NCI-H1417 (cell line): ENCODE measurements around the gene RETNLB.

Experiments used
- DNase-seq, 3 experiments: peaks; one replicate each; lab custom pipeline; 2025; lab: John Stamatoyannopoulos, UW

The RETNLB gene

GRCh38 chr3:108757404-108757982 is at the start of gene RETNLB:
RETNLB (minus strand) TSS chr3:108757410; CDS start chr3:108757185, 225 bp downstream.
- peak; percentile 45 to 85 (median 80) for DNase-seq

- no peak for DNase-seq
Observed at GRCh38 chr3:108806316-108806715, 49.1 kb upstream of the RETNLB start.

GRCh38 chr3:108804966-108805365 is 47.8 kb upstream of the RETNLB start:
- no peak for DNase-seq

- no peak for DNase-seq
Observed at GRCh38 chr3:108804437-108804836, 47.2 kb upstream of the RETNLB start.

- no peak for DNase-seq
Observed at GRCh38 chr3:108791473-108791872, 34.3 kb upstream of the RETNLB start.

- DNase-seq = no peak
Observed at GRCh38 chr3:108780235-108780634, 23.0 kb upstream of the RETNLB start.

- DNase-seq = no peak
Observed at GRCh38 chr3:108779496-108779895, 22.3 kb upstream of the RETNLB start.

GRCh38 chr3:108775649-108776048 is 18.4 kb upstream of the RETNLB start:
- no peak for DNase-seq

GRCh38 chr3:108767253-108767652 is 10.0 kb upstream of the RETNLB start:
- DNase-seq = no peak

- DNase-seq = no peak
Observed at GRCh38 chr3:108755686-108756085, 1.5 kb downstream of the RETNLB start.

GRCh38 chr3:108744762-108745161 is 12.4 kb downstream of the RETNLB start:
- DNase-seq = no peak

GRCh38 chr3:108742929-108743328 is 14.3 kb downstream of the RETNLB start:
- peak in 1 of 3 experiments; percentile 55 for DNase-seq

GRCh38 chr3:108736821-108737220 is 20.4 kb downstream of the RETNLB start:
- no peak for DNase-seq

GRCh38 chr3:108728934-108729333 is 28.3 kb downstream of the RETNLB start:
- no peak for DNase-seq

GRCh38 chr3:108728105-108728504 is 29.1 kb downstream of the RETNLB start:
- DNase-seq = no peak

GRCh38 chr3:108724101-108724500 is 33.1 kb downstream of the RETNLB start:
- DNase-seq = no peak

GRCh38 chr3:108722724-108723123 is 34.5 kb downstream of the RETNLB start:
- DNase-seq = no peak

GRCh38 chr3:108719178-108719806 is 37.9 kb downstream of the RETNLB start:
- DNase-seq = no peak

GRCh38 chr3:108718454-108718853 is 38.8 kb downstream of the RETNLB start:
- no peak for DNase-seq

GRCh38 chr3:108713816-108714215 is 43.4 kb downstream of the RETNLB start:
- DNase-seq = peak in 2 of 3 experiments; percentile 31 to 73

- DNase-seq = peak in 1 of 3 experiments; percentile 37
Observed at GRCh38 chr3:108713009-108713516, 44.1 kb downstream of the RETNLB start.
